GM19372 (cell line): ENCODE results near the gene ATF1.
"Not testable (repeated sequence)": the region's sequence is repeated elsewhere in the genome, so short reads cannot be mapped to it uniquely, and the experiment has no call there.

ENCODE experiments used
- ATAC-seq: cut with Tn5 transposase; IDR thresholded peaks from one replicate; pipeline ENCODE4 v1.9.1; 2021; ENCODE audit warnings: mild to moderate bottlenecking, low read depth, moderate library complexity; ENCODE audit not compliant: unreplicated experiment

Gene ATF1

DNA sequence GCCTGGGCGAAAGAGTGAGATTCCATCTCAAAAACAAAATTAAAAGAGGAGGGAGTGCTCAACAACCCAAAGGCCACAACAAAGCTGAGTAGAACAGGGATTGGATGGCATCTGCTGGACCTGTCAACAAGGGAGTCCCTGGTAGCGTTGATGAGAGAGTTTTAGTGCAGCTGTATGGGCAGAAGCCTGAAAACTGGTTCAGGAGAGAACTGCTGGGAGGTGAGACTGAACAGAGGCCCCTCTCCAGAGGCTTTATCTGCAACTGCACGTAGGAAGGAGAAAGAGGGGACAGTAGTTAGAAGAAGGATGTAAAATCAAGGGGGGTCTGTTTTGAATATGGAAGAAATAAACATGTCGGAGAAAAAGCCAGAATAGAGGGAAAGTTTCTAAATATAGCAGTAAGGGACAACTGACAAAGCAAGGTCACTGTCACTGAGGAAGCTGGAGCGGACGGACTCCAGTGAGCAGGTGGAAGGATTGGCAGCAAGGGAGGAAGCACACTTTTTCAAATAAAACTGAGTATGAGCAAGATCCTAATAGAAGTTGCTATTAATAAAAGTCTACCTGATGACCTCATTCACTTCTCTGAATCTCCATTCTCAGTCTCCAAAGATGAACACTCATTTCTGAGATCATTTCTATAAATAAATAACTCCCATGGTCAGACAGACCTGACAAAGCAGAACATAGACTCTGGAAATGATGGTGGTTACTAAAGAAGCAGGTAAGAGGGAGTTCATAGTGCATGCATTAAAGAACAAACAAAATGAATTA lies 11.8 kb upstream of the ATF1 start:
- ATAC-seq: no peak

DNA sequence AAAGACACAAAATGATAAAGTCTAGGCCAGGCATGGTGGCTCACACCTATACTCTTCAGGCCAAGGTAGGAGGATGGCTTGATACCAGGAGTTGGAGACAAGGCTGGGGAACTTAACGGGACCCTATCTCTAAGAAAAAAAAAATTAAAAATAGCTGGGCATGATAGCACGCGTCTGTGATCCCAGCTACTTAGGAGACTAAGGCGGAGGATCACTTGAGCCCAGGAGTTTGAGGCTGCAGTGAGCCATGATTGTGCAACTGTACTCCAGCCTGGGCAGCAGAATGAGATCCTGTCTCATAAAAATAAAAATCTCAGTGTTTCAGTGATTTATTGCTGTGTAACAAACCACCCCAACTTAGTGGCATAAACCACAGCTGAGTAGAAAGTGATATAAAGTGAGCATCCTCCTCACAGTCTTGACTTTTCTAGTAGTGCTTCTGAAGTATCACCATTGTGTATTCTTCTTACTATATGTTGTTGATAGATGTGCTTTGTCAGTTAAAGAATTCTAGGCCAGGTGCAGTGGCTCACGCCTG lies 10.6 kb upstream of the ATF1 start:
- no peak for ATAC-seq

GRCh38 chr12:50764286-50765094 lies 589 bp downstream of the ATF1 start:
- peak; percentile 46 for ATAC-seq

DNA sequence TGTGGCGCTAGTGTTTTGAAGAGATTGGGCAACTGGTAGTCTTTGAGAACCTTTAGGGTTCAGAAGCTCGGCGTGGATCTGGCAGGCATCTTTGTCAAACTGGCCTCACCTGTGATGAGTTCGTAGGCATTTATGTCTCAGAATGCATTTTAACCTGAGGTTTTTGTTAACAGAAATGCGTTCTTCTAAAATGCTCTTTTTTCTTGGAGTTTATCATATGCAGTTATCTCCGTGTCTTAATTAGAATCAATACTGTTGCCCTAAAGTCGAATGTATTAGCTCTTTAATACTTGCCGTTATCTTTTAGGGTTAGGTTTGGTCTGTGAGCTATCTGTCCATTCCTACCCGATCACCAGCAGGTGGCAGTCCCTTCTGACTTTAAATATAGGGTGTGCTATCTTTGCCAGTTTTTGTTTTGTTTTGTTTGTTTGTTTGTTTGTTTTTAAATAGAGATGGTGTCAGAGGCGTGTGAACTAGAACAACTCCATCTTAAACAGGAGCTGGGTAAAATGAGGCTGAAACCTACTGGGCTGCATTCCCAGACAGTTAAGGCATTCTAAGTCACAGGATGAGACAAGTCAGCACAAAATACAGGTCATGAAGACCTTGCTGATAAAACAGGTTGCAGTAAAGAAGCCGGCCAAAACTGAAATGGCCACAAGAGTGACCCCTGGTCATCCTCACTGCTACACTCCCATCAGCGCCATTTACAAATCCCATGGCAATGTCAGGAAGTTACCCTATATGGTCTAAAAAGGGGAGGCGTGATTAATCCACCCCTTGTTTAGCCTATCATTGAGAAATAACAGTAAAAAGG lies 1.4 kb downstream of the ATF1 start:
- no peak for ATAC-seq

DNA sequence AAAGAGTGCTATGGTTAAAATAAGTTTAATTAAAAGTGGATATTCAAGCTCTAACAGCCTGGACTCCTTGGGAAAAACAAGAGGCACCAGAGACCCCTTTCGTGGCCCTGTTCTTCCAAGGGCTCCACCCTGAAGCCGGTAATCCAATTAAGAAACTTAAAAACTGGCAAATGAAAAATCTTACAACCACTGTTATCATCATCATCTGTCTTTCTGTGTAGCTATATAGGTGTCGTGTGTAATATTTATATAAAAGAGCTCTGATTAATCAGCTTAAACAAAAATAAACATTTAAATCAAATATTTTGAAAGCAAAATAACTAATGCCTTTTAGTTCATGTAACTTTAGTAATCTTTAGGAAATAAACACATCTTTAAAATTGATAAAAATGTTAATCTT lies 4.5 kb downstream of the ATF1 start:
- no peak for ATAC-seq

DNA sequence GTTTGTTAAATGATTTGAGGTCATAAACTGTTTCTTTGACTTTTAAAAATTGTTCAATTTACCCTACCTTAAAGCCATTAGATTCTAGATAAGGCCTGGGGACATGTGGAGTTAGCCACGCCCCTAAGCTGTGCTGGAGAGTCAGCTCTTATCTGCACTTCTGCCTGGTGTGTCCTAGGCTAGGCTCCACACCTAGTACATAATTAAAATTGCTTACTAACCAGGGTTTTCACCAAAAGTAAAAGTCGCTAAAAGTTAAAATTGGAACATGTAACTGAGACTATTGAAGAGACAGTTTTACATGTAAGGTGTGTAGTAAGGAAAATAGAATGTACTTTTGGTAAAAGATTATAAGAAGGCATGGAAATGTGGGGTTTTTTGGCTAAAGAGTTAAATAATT lies 4.9 kb downstream of the ATF1 start:
- ATAC-seq: not testable (repeated sequence)

GRCh38 chr12:50771409-50771808 lies 7.5 kb downstream of the ATF1 start:
- no peak for ATAC-seq

- no peak for ATAC-seq
These were observed 8.6 kb downstream of the ATF1 start for GRCh38 chr12:50772470-50772869.

GRCh38 chr12:50772877-50773276 lies 9.0 kb downstream of the ATF1 start:
- no peak for ATAC-seq

GRCh38 chr12:50775251-50775650 lies 11.3 kb downstream of the ATF1 start:
- no peak for ATAC-seq

DNA sequence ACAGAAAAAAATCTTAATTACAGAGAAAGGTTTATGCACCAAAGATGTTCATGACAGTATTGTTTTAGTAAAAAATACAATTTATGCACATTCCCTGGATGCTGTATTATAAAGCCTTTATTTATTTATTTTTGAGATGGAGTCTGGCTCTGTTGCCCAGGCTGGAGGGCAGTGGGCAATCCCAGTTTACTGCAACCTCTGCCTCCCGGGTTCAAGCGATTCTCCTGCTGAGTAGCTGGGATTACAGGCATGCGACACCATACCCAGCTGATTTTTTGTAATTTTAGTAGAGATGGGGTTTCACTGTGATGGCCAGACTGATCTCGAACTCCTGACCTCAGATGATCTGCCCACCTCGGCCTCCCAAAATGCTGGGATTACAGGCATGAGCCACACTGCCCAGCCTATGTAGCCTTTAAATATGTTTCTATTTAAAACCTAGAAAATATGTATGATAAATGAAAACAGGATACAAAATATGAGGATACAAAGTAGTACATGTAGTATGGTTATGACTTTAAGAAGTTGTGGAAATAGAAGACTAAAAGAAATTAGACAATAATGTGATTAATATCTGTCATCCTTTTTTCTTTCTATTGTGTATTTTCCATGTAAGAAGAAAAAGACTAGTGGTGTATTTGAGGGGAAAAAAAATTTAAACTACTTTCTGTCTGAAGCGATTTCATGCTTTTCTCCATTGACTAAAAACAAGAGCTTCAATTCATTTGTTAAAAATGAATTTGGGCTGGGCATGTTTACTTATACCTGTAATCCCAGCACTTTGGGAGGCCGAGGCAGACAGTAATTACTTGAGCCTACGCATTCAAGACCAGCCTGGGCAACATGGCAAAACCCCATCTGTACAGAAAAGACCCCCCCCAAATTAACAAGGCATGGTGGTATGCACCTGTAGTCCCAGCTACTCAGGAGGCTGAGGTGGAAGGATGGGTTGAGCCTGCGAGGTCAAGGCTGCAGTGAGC lies 13.1 kb downstream of the ATF1 start:
- ATAC-seq: no peak

GRCh38 chr12:50778663-50779590 lies 15.0 kb downstream of the ATF1 start:
- ATAC-seq: no peak

GRCh38 chr12:50780013-50780412 lies 16.1 kb downstream of the ATF1 start:
- no peak for ATAC-seq

- ATAC-seq: no peak
These were observed 20.6 kb downstream of the ATF1 start for GRCh38 chr12:50784501-50784900.

DNA sequence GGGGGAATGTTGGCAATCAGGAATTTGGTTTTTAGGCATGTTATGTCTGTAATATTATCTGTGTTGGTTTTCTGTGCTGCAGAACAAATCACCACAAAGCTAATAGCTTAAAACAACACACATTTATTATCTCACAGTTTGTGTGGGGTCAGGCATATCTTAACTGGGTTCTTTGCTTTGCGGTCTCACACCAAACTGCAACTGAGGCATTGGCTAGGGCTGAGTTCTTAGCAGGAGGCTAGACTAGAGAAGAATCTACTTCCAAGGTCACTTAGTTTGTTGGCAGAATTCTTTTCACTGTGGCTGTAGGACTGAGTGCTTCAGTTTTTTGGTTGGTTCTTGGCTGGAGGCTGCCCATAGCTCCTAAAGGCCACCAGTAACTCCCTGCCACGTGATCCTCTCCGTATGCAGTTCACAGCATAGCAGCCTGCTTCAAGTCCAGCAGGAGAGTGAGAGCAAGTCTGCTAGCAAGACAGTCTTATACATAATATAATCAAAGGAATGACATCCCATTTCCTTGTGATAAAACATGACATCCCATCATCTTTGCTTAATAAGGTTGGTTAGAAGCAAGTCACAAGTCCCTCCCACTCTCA lies 21.6 kb downstream of the ATF1 start:
- ATAC-seq: no peak

GRCh38 chr12:50786498-50787231 lies 22.8 kb downstream of the ATF1 start:
- no peak for ATAC-seq

- ATAC-seq: no peak
These were observed 23.7 kb downstream of the ATF1 start for GRCh38 chr12:50787618-50788017.

GRCh38 chr12:50788561-50788960 lies 24.7 kb downstream of the ATF1 start:
- ATAC-seq: no peak
